ENCODE measurements around the gene CDV3. TPM values are rescaled to one million over a fixed set of nuclear protein-coding genes. Genes with fewer than 3 reads are reported as not detected.

Gene CDV3
- total and polyA plus RNA-seq, 7 donors = 63.7 to 120 (median 102) TPM

DNA sequence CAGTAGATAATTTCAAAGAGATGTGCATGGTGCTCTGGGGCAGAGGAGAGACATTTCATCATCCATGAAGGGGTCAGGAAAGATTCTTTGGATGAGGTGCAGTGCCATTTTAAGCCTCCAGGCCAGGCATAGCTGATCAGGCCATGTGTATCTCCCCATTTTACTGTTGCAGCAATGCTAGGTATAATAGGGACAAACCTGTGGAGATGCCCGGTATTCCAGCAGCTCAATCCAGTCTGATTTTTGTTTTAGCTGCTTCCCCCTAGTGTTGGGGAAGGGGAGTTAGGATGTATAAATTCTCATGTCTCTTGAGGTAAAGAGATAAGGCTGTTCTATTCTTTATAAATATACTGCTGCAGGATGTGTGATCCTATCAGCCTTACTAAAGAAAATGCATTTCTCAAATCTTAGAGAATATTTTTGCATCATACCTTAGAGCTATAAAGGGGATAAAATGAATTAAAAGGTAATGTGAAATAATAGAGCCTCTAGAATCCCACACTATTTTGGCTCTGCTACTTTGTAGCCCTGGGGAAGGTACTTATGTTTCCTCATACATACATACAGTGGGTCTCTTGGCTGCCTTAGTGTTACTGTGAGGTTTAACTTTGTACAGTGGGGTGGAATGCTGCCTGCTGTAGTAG lies 5.2 kb downstream of the CDV3 start:
- Histone ChIP-seq H3K27ac (no peak overlapping the region), H3K4me1 (peaks cover 0 to 69% (median 52%) of the 10 kb centered on the region in 4 donors), H3K4me3 (no peak overlapping the region), H3K9me3 (no peaks in the 10 kb centered on the region), H3K27me3 (no peaks in the 10 kb centered on the region), H3K36me3 (peaks cover 0 to 69% (median 16%) of the 10 kb centered on the region in 4 donors)
- DNase-seq = no peak
- TF ChIP-seq POLR2A (IDR thresholded peaks at IDR 0.05) = no peak
- TF ChIP-seq, protein P1, sequence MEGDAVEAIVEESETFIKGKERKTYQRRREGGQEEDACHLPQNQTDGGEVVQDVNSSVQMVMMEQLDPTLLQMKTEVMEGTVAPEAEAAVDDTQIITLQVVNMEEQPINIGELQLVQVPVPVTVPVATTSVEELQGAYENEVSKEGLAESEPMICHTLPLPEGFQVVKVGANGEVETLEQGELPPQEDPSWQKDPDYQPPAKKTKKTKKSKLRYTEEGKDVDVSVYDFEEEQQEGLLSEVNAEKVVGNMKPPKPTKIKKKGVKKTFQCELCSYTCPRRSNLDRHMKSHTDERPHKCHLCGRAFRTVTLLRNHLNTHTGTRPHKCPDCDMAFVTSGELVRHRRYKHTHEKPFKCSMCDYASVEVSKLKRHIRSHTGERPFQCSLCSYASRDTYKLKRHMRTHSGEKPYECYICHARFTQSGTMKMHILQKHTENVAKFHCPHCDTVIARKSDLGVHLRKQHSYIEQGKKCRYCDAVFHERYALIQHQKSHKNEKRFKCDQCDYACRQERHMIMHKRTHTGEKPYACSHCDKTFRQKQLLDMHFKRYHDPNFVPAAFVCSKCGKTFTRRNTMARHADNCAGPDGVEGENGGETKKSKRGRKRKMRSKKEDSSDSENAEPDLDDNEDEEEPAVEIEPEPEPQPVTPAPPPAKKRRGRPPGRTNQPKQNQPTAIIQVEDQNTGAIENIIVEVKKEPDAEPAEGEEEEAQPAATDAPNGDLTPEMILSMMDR (IDR thresholded peaks at IDR 0.05) = peak in 3 of 4 experiments; percentile 35 to 42 (median 38)
- 8 to 31% methylated on average over 1 of the region's 1 CpG for WGBS, 2 donors
- intact Hi-C loops (cut with DNase I) = loop anchor here (5.0 to 10.0 kb wide), 2 partner anchors 84 to 786 kb away; partner anchors contain the start of gene TOPBP1

DNA sequence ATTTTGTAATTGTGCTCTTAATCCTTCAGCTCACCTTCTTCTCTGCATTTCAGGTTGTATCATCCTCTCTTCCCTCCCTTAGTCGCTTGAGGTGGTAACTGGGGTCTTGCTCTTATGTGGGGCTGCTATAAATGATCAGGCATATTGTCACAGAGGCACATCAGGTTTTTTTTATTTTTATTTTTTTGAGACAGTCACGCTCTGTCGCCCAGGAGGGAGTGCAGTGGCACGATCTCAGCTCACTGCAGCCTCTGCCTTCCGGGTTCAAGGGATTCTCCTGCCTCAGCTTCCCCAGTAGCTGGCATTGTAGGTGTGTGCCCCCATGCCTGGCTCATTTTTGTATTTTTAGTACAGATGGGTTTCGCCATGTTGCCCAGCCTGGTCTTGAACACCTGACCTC lies 9.9 kb downstream of the CDV3 start:
- Histone ChIP-seq H3K4me1 (peaks cover 0 to 33% (median 14%) of the 10 kb centered on the region in 4 donors), H3K9me3 (no peaks in the 10 kb centered on the region), H3K36me3 (peaks cover 17 to 88% (median 49%) of the 10 kb centered on the region in 4 donors), H3K4me3 (no peak overlapping the region), H3K27ac (no peak overlapping the region), H3K27me3 (no peaks in the 10 kb centered on the region)
- WGBS, 2 donors = 93 to 96% methylated on average over 6 of the region's 6 CpGs
- TF ChIP-seq POLR2AphosphoS5 (IDR thresholded peaks at IDR 0.05) (no peak), EP300 (IDR thresholded peaks at IDR 0.05) (no peak), POLR2A (IDR thresholded peaks at IDR 0.05) (no peak)
- TF ChIP-seq, protein P1 (IDR thresholded peaks at IDR 0.05) = no peak
- DNase-seq = no peak
- intact Hi-C loops (cut with DNase I) = no loop called here

DNA sequence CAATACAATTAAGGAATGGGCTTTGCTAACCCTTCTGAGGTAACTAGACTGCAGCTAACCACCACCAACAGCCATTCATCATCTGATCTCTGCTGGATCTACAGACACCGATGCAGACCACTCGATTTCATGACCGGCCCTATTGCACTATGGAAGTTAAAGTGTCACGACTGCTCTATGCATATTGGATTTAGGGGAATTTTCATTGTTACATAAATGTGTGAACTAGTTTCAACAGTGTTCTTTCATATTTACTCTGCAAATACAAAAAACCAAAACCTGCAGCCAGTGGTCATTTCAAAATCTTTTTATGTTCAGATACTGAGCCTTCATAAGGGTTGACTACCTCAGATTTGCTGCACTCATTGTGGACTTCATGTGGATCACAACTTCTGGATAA lies 14.5 kb downstream of the CDV3 start:
- Histone ChIP-seq H3K27ac (no peak overlapping the region), H3K4me3 (no peak overlapping the region), H3K27me3 (no peaks in the 10 kb centered on the region), H3K9me3 (no peaks in the 10 kb centered on the region), H3K4me1 (no peaks in the 10 kb centered on the region), H3K36me3 (peaks cover 17 to 71% (median 50%) of the 10 kb centered on the region in 4 donors)
- DNase-seq = no peak
- intact Hi-C loops (cut with DNase I) = no loop called here
- WGBS, 2 donors = 86 to 89% methylated on average over 4 of the region's 4 CpGs
- TF ChIP-seq, protein P1 (IDR thresholded peaks at IDR 0.05) = no peak
- TF ChIP-seq EP300 (IDR thresholded peaks at IDR 0.05) (no peak), POLR2AphosphoS5 (IDR thresholded peaks at IDR 0.05) (no peak), POLR2A (IDR thresholded peaks at IDR 0.05) (no peak)

DNA sequence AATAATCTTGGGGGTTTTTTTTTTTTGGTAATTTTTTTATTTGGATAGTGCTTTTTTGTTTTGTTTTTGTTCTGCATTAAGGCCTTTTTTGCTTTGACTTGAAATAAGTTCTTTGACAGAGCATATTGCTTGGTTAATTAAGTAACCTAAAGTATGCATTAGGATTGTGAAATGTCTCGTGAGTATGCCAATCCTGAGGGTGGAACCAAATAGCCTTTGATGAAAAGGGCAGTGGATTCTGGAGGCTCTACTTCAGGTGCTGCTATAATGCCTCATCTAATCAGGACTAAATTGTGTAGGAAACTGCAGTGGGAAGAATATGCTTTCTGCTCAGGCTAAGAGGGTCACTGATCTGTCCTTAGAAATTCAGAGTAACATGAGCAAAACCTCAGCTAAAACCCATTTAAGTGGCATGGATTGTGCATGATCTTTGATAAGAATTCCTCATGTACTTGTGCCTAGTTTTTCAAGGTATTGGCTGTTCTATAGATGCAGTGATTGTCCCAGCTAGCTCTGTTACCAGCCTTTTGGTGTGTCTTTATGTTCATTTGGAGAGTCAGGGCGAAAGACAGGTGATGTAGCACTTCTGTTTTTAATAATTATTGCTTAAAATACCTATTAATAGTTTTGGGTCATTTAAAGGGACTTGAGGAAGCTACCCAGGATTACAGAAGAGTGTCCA lies 15.4 kb downstream of the CDV3 start:
- H3K4me1 ChIP-seq = no peaks in the 10 kb centered on the region
- peaks cover 17 to 63% (median 43%) of the 10 kb centered on the region in 4 donors for H3K36me3 ChIP-seq
- H3K27ac ChIP-seq = no peak overlapping the region
- intact Hi-C loops (cut with DNase I) = no loop called here
- DNase-seq = no peak
- no peaks in the 10 kb centered on the region for H3K27me3 ChIP-seq
- WGBS, 2 donors = 83 to 92% methylated on average over 2 of the region's 2 CpGs
- no peaks in the 10 kb centered on the region for H3K9me3 ChIP-seq
- no peak overlapping the region for H3K4me3 ChIP-seq
- TF ChIP-seq, protein P1 (IDR thresholded peaks at IDR 0.05) = no peak
- TF ChIP-seq EP300 (IDR thresholded peaks at IDR 0.05) (no peak), POLR2AphosphoS5 (IDR thresholded peaks at IDR 0.05) (no peak)
